H1 (cell line): ENCODE measurements around the gene DMRT1. TPM values are rescaled to one million over a fixed set of nuclear protein-coding genes. Genes with fewer than 3 reads are reported as not detected.

Experiments used
- CTCF ChIA-PET: fragments of 300-600 bp; sonication (Branson Sonifier 250); formaldehyde crosslinking; loops from one replicate; lab custom pipeline; 2021; ENCODE audit not compliant: partially characterized antibody; lab: Charles Lee
- POLR2A ChIA-PET: fragments of 300-600 bp; sonication (Branson Sonifier 250); formaldehyde crosslinking; loops from one replicate; lab custom pipeline; 2021; ENCODE audit warnings: inconsistent platforms; ENCODE audit not compliant: partially characterized antibody; lab: Charles Lee
- DNase-seq, 2 experiments: peaks; one replicate each; pipeline versions ENCODE4 v3.0.0 to v3.0.0-alpha.2; 2010 to 2022; ENCODE audit warnings: low spot score in 2 of 2, low read depth in 1 of 2, mixed read lengths in 1 of 2
- FAIRE-seq: peaks from 2 replicates; lab custom pipeline; 2011; peaks lifted over from hg19 to GRCh38; lab: Jason Lieb, UNC
- H2AFZ ChIP-seq: 2 replicates; pipeline ENCODE4 v1.8.1; 2012; ENCODE audit warnings: low read length, inconsistent platforms
- H2AK5ac ChIP-seq: 2 replicates; pipeline ENCODE4 v1.6.1; 2013; ENCODE audit warnings: low read depth, low read length
- H2BK120ac ChIP-seq: replicated peaks from 2 replicates; pipeline ENCODE3; 2013; ENCODE audit warnings: low read depth, low read length, inconsistent platforms
- H2BK12ac ChIP-seq: 2 replicates; pipeline ENCODE4 v1.6.1; 2013; ENCODE audit warnings: low read depth, low read length
- H2BK15ac ChIP-seq: 2 replicates; pipeline ENCODE4 v1.6.1; 2013; ENCODE audit warnings: low read length
- H2BK20ac ChIP-seq: 2 replicates; pipeline ENCODE4 v1.6.1; 2013; ENCODE audit warnings: low read length
- H2BK5ac ChIP-seq: 2 replicates; pipeline ENCODE4 v1.6.1; 2013; ENCODE audit warnings: low read depth, low read length
- H3K14ac ChIP-seq: 2 replicates; pipeline ENCODE4 v1.6.1; 2013; ENCODE audit warnings: inconsistent platforms; ENCODE audit not compliant: insufficient read length
- H3K18ac ChIP-seq: 2 replicates; pipeline ENCODE4 v1.6.1; 2013; ENCODE audit warnings: low read length; ENCODE audit errors: extremely low read depth
- H3K23ac ChIP-seq: 2 replicates; pipeline ENCODE4 v1.6.1; 2013; ENCODE audit warnings: inconsistent platforms; ENCODE audit not compliant: insufficient read length
- H3K23me2 ChIP-seq: 2 replicates; pipeline ENCODE4 v1.6.1; 2013; ENCODE audit warnings: low read depth, low read length
- H3K27ac ChIP-seq: 2 replicates; pipeline ENCODE4 v1.6.1; 2011; ENCODE audit warnings: low read depth, low read length, inconsistent platforms
- H3K27me3 ChIP-seq, 4 experiments: replicated peaks in 1 of 4; 1 replicate in 1 of 4; 2 replicates in 3 of 4; pipeline versions ENCODE4 v1.6.1 to v1.8.1; 2011 to 2013; ENCODE audit warnings: low read length in 3 of 4, mild to moderate bottlenecking in 3 of 4, inconsistent platforms in 2 of 4, mixed read lengths in 2 of 4, moderate library complexity in 1 of 4; ENCODE audit not compliant: control insufficient read depth in 3 of 4, insufficient read depth in 3 of 4; ENCODE audit errors: extremely low read depth in 1 of 4
- H3K36me3 ChIP-seq, 4 experiments: 2 replicates each; pipeline versions ENCODE4 v1.6.1 to v1.8.1; 2011 to 2013; ENCODE audit warnings: mild to moderate bottlenecking in 4 of 4, low read length in 3 of 4, moderate library complexity in 2 of 4, control low read depth in 1 of 4, inconsistent platforms in 1 of 4; ENCODE audit not compliant: insufficient read depth in 4 of 4, control insufficient read depth in 2 of 4
- H3K4ac ChIP-seq: replicated peaks from 2 replicates; pipeline ENCODE3; 2013; ENCODE audit warnings: low read length, low read depth, mixed read lengths, inconsistent platforms; ENCODE audit not compliant: insufficient read length
- H3K4me1 ChIP-seq, 4 experiments: replicated peaks in 1 of 4; 1 replicate in 1 of 4; 2 replicates in 3 of 4; pipeline versions ENCODE4 v1.6.1 to v1.8.1; 2011 to 2013; ENCODE audit warnings: low read length in 3 of 4, inconsistent platforms in 2 of 4, mixed read lengths in 1 of 4; ENCODE audit not compliant: insufficient read depth in 4 of 4, control insufficient read depth in 3 of 4
- H3K4me2 ChIP-seq, 2 experiments: 2 replicates each; pipeline versions ENCODE4 v1.6.1 to v1.8.1; 2011 to 2013; ENCODE audit warnings: low read depth in 2 of 2, low read length in 2 of 2, control low read depth in 1 of 2, inconsistent platforms in 1 of 2, mild to moderate bottlenecking in 1 of 2; ENCODE audit not compliant: insufficient read depth in 1 of 2
- H3K4me3 ChIP-seq, 4 experiments: fragments of 200-600, 300-600 bp in 1 of 4; sonication (generic), shearing (Covaris generic), sonication (Bioruptor Twin) in 1 of 4; 2 replicates each; pipeline versions ENCODE4 v1.5.1 to v1.8.1; 2011 to 2016; ENCODE audit warnings: low read length in 4 of 4, low read depth in 3 of 4, control low read depth in 2 of 4, inconsistent platforms in 2 of 4, mild to moderate bottlenecking in 2 of 4, mixed read lengths in 1 of 4, moderate library complexity in 1 of 4; ENCODE audit not compliant: insufficient read depth in 2 of 4; ENCODE audit errors: extremely low read depth in 1 of 4
- H3K56ac ChIP-seq: replicated peaks from 2 replicates; pipeline ENCODE3; 2013; ENCODE audit warnings: low read depth, mild to moderate bottlenecking, mixed read lengths, low read length, inconsistent platforms; ENCODE audit not compliant: insufficient read length
- H3K79me1 ChIP-seq: 2 replicates; pipeline ENCODE4 v1.6.1; 2013; ENCODE audit warnings: low read depth, low read length, control low read depth
- H3K79me2 ChIP-seq, 2 experiments: 2 replicates each; pipeline versions ENCODE4 v1.6.1 to v1.8.1; 2012 to 2013; ENCODE audit warnings: low read length in 2 of 2, mild to moderate bottlenecking in 2 of 2, inconsistent platforms in 1 of 2; ENCODE audit not compliant: insufficient read depth in 2 of 2, control insufficient read depth in 1 of 2
- H3K9ac ChIP-seq, 4 experiments: replicated peaks in 1 of 4; 1 replicate in 1 of 4; 2 replicates in 3 of 4; pipeline versions ENCODE4 v1.6.1 to v1.8.1; 2011 to 2013; ENCODE audit warnings: low read depth in 3 of 4, low read length in 3 of 4, control low read depth in 2 of 4, mild to moderate bottlenecking in 2 of 4, moderate library complexity in 2 of 4, inconsistent platforms in 1 of 4; ENCODE audit errors: extremely low read depth in 1 of 4
- H3K9me3 ChIP-seq, 2 experiments: 2 replicates each; pipeline versions ENCODE4 v1.6.1 to v1.8.1; 2012 to 2013; ENCODE audit warnings: mild to moderate bottlenecking in 2 of 2, moderate library complexity in 2 of 2, control low read depth in 1 of 2, inconsistent platforms in 1 of 2, low read depth in 1 of 2, low read length in 1 of 2, mixed read lengths in 1 of 2; ENCODE audit not compliant: insufficient read depth in 2 of 2
- H4K20me1 ChIP-seq, 2 experiments: replicated peaks in 1 of 2; 2 replicates each; pipeline versions ENCODE3 to v1.8.1; 2011 to 2013; ENCODE audit warnings: inconsistent platforms in 2 of 2, low read length in 2 of 2, mild to moderate bottlenecking in 1 of 2; ENCODE audit not compliant: insufficient read depth in 2 of 2, control insufficient read depth in 1 of 2
- H4K5ac ChIP-seq: 2 replicates; pipeline ENCODE4 v1.6.1; 2013; ENCODE audit warnings: low read length, low read depth, mixed read lengths, inconsistent platforms; ENCODE audit not compliant: insufficient read length
- H4K8ac ChIP-seq: 2 replicates; pipeline ENCODE4 v1.8.0; 2013; ENCODE audit warnings: mild to moderate bottlenecking, moderate library complexity, low read length, inconsistent platforms; ENCODE audit not compliant: insufficient read depth; ENCODE audit errors: extremely low read depth
- H4K91ac ChIP-seq: replicated peaks from 2 replicates; pipeline ENCODE3; 2013; ENCODE audit warnings: low read length, mixed read lengths, inconsistent platforms; ENCODE audit not compliant: insufficient read length
- CTBP2 ChIP-seq: IDR thresholded peaks from 2 replicates; pipeline ENCODE4 v1.7.0; 2011; ENCODE audit warnings: borderline replicate concordance, mild to moderate bottlenecking, moderate library complexity, mixed read lengths, low read length; ENCODE audit not compliant: insufficient read depth, insufficient read length
- NANOG ChIP-seq: IDR thresholded peaks from 2 replicates; pipeline ENCODE4 v1.6.1; 2011; ENCODE audit warnings: low read length, low read depth, mild to moderate bottlenecking, inconsistent platforms; ENCODE audit not compliant: insufficient read depth, poor library complexity, severe bottlenecking
- RNF2 ChIP-seq: fragments of 200-900, 300-1000 bp; sonication (generic); IDR thresholded peaks from 2 replicates; pipeline ENCODE4 v1.7.1; 2016; ENCODE audit warnings: borderline replicate concordance, low read depth, mild to moderate bottlenecking, antibody characterized with exemption, low read length; ENCODE audit not compliant: poor library complexity, severe bottlenecking; ENCODE audit errors: missing control alignments
- SRF ChIP-seq: IDR thresholded peaks from 2 replicates; pipeline ENCODE4 v1.6.1; 2011; ENCODE audit warnings: mild to moderate bottlenecking, low read depth, low read length, moderate library complexity
- ZNF274 ChIP-seq: IDR thresholded peaks from 2 replicates; pipeline ENCODE4 v1.7.0; 2012; ENCODE audit warnings: low read length, borderline replicate concordance; ENCODE audit errors: extremely low read depth
- WGBS, 2 experiments: shearing (Covaris generic) in 1 of 2; methylation state at CpG; one replicate each; pipeline versions ENCODE4 v1.1.6 to v1.1.7; 2013 to 2015; ENCODE audit warnings: low lambda C conversion rate in 2 of 2, mixed read lengths in 2 of 2, inconsistent platforms in 1 of 2, low coverage in 1 of 2, missing lambda C conversion rate in 1 of 2; ENCODE audit not compliant: insufficient replicate concordance in 2 of 2, insufficient coverage in 1 of 2, insufficient read length in 1 of 2; ENCODE audit errors: extremely low coverage in 1 of 2, missing lambda C conversion rate in 1 of 2; 5-methylcytosine and 5-hydroxymethylcytosine counted together
- polyA plus RNA-seq, 7 experiments: library from polyadenylated mRNA; depleted of rRNA in 3 of 7; stranded (reverse) in 5 of 7; unstranded in 2 of 7; fragments of >200 nt in 5 of 7; fragments of 200-250 nt in 2 of 7; gene quantifications; 1 replicate in 5 of 7; 2 replicates in 1 of 7; 4 replicates in 1 of 7; pipeline versions ENCODE4 v1.2.1 to v1.2.3, GENCODE V29; 2011 to 2013; ENCODE audit warnings: missing spikeins in 2 of 7, mixed read lengths in 2 of 7
- total RNA-seq: library from RNA; stranded (reverse); fragmentation: NEBNext Ultra II Directional; extraction: Animal tissue kit (Norgen Biotek cat#: 25700); gene quantifications from 2 replicates; pipeline ENCODE4 v1.2.1, GENCODE V29; 2021

DMRT1 gene
- total and polyA plus RNA-seq, 2 of the 8 experiments (the other 6 are each of a cell fraction or from before 2014, with no cell fraction given) = 0.15 TPM; not detected in 1

- H3K4me2 ChIP-seq = no peak overlapping the region
- no peak overlapping the region for H2BK20ac ChIP-seq
- no peak overlapping the region for H2BK5ac ChIP-seq
- POLR2A ChIA-PET = no interaction called here
- DNase-seq (no peak), FAIRE-seq (no peak)
- no peak overlapping the region for H4K5ac ChIP-seq
- H3K27me3 ChIP-seq = peaks cover 0 to 2% (median 0%) of the 10 kb centered on the region in 4 experiments; a peak in 2 of 7 replicates
- no peaks in the 10 kb centered on the region for H4K20me1 ChIP-seq
- no peak for TF ChIP-seq NANOG
- no peak for TF ChIP-seq CTBP2
- TF ChIP-seq RNF2 = no peak
- TF ChIP-seq SRF = no peak
- TF ChIP-seq ZNF274 = no peak
- CTCF ChIA-PET = no interaction called here
- H4K8ac ChIP-seq = no peak overlapping the region
- no peaks in the 10 kb centered on the region; a peak in 1 of 7 replicates for H3K4me1 ChIP-seq
- H3K79me1 ChIP-seq = no peaks in the 10 kb centered on the region
- H3K9ac ChIP-seq = no peak overlapping the region
- H3K18ac ChIP-seq = no peak overlapping the region
- H3K79me2 ChIP-seq = no peaks in the 10 kb centered on the region
- no peak overlapping the region for H3K4me3 ChIP-seq
- no peaks in the 10 kb centered on the region for H3K23me2 ChIP-seq
- no peak overlapping the region for H3K14ac ChIP-seq
- no peak overlapping the region for H2AFZ ChIP-seq
- H3K27ac ChIP-seq = no peak overlapping the region
- no peak overlapping the region for H2BK120ac ChIP-seq
- no peaks in the 10 kb centered on the region for H3K36me3 ChIP-seq
- H2BK12ac ChIP-seq = no peak overlapping the region
- WGBS, 2 experiments = 73% methylated on average over 4 of the region's 4 CpGs; no CpG with 5 or more reads in 1 of the 2 experiments
- no peak overlapping the region for H3K23ac ChIP-seq
- H2AK5ac ChIP-seq = no peak overlapping the region
- peaks cover 3 to 16% of the 10 kb centered on the region in 2 experiments; a peak in 3 of 4 replicates for H3K9me3 ChIP-seq
- H3K56ac ChIP-seq = no peak overlapping the region
- no peak overlapping the region for H3K4ac ChIP-seq
- no peak overlapping the region for H4K91ac ChIP-seq
- no peak overlapping the region for H2BK15ac ChIP-seq
Observed at GRCh38 chr9:1014225-1014624, 172.7 kb downstream of the DMRT1 start.
